ENCODE data around the gene SAMD10.
"Not testable (repeated sequence)": the region's sequence is repeated elsewhere in the genome, so short reads cannot be mapped to it uniquely, and the experiment has no call there.

The SAMD10 gene

GRCh38 chr20:63979557-63980316 lies at the start of gene SAMD10:
TSS of gene SAMD10 (minus strand) at chr20:63979642. CDS start at chr20:63979467, 175 bp downstream.
- peak in 2 of 3 donors; percentile 77 to 83 for DNase-seq (ENCODE audit: low read depth in 3 of 3)

GRCh38 chr20:64027981-64028685 lies 48.7 kb upstream of the SAMD10 start:
- DNase-seq (ENCODE audit: low read depth in 3 of 3): no peak

- DNase-seq (ENCODE audit: low read depth in 3 of 3): no peak
Measured at GRCh38 chr20:64025826-64026412, 46.5 kb upstream of the SAMD10 start.

GRCh38 chr20:64025101-64025825 lies 45.8 kb upstream of the SAMD10 start:
- DNase-seq (ENCODE audit: low read depth in 3 of 3): no peak

- DNase-seq (ENCODE audit: low read depth in 3 of 3): no peak
Measured at GRCh38 chr20:64024141-64024990, 44.9 kb upstream of the SAMD10 start.

GRCh38 chr20:64023361-64024140 lies 44.1 kb upstream of the SAMD10 start:
- no peak for DNase-seq (ENCODE audit: low read depth in 3 of 3)

GRCh38 chr20:64022671-64023360 lies 43.4 kb upstream of the SAMD10 start:
- no peak for DNase-seq (ENCODE audit: low read depth in 3 of 3)

GRCh38 chr20:64021124-64021975 lies 41.9 kb upstream of the SAMD10 start:
- DNase-seq (ENCODE audit: low read depth in 3 of 3): no peak

GRCh38 chr20:64015635-64016034 lies 36.2 kb upstream of the SAMD10 start:
- no peak for DNase-seq (ENCODE audit: low read depth in 3 of 3)

- not testable (repeated sequence) for DNase-seq (ENCODE audit: low read depth in 3 of 3)
Measured at GRCh38 chr20:64012385-64013154, 33.1 kb upstream of the SAMD10 start.

- DNase-seq (ENCODE audit: low read depth in 3 of 3): no peak
Measured at GRCh38 chr20:64011366-64011779, 31.9 kb upstream of the SAMD10 start.

GRCh38 chr20:64010711-64011237 lies 31.3 kb upstream of the SAMD10 start:
- DNase-seq (ENCODE audit: low read depth in 3 of 3): no peak

GRCh38 chr20:64009811-64010387 lies 30.5 kb upstream of the SAMD10 start:
- DNase-seq (ENCODE audit: low read depth in 3 of 3): no peak

- DNase-seq (ENCODE audit: low read depth in 3 of 3): no peak
Measured at GRCh38 chr20:64006902-64007301, 27.5 kb upstream of the SAMD10 start.

- no peak for DNase-seq (ENCODE audit: low read depth in 3 of 3)
Measured at GRCh38 chr20:64006490-64006889, 27.0 kb upstream of the SAMD10 start.

- no peak for DNase-seq (ENCODE audit: low read depth in 3 of 3)
Measured at GRCh38 chr20:64005394-64005793, 26.0 kb upstream of the SAMD10 start.

GRCh38 chr20:64003960-64004725 lies 24.7 kb upstream of the SAMD10 start:
- no peak for DNase-seq (ENCODE audit: low read depth in 3 of 3)

All from stimulated activated CD4-positive, alpha-beta T cell treated with anti-CD3 and anti-CD28 coated beads, TNF-alpha, amount 100 ng/mL, for 48 hours (primary cell).